HepG2 (cell line): ENCODE data around the gene MARS1. TPM values are rescaled to one million over a fixed set of nuclear protein-coding genes. Genes with fewer than 3 reads are reported as not detected.

Experiments
- BHLHE40 ChIP-seq: IDR thresholded peaks from 2 replicates; pipeline ENCODE4 v1.6.1; 2011; ENCODE audit warnings: low read length, improper control_type of control experiment
- HMGXB4 ChIP-seq, 2 experiments: sonication (generic) in 1 of 2; formaldehyde crosslinking in 1 of 2; IDR thresholded peaks; 2 replicates each; pipeline versions ENCODE4 v1.4.0 to v1.6.1; 2018 to 2020; ENCODE audit warnings: missing genetic modification reagents in 2 of 2, borderline replicate concordance in 1 of 2, low read depth in 1 of 2, mild to moderate bottlenecking in 1 of 2, missing biosample characterization in 1 of 2
- JARID2 ChIP-seq: sonication (generic); formaldehyde crosslinking; IDR thresholded peaks from 2 replicates; pipeline ENCODE4 v1.8.1; 2023; ENCODE audit warnings: missing genetic modification reagents, inconsistent platforms; ENCODE audit not compliant: insufficient replicate concordance
- JUN ChIP-seq: sonication (generic); formaldehyde crosslinking; IDR thresholded peaks from 2 replicates; pipeline ENCODE4 v1.4.0; 2020; ENCODE audit warnings: mild to moderate bottlenecking, missing genetic modification reagents
- KLF16 ChIP-seq, 2 experiments: sonication (generic) in 1 of 2; formaldehyde crosslinking in 1 of 2; IDR thresholded peaks; 2 replicates each; pipeline versions ENCODE4 v1.6.1 to v1.8.0; 2016 to 2023; ENCODE audit warnings: missing genetic modification reagents in 2 of 2, missing compliant biosample characterization in 1 of 2
- MIER2 ChIP-seq: IDR thresholded peaks from 2 replicates; pipeline ENCODE4 v1.6.1; 2016; ENCODE audit warnings: missing biosample characterization, missing genetic modification reagents
- NCOA5 ChIP-seq: sonication (generic); formaldehyde crosslinking; IDR thresholded peaks from 2 replicates; pipeline ENCODE4 v1.4.0; 2020; ENCODE audit warnings: missing genetic modification reagents
- NFYC ChIP-seq: IDR thresholded peaks from 2 replicates; pipeline ENCODE4 v1.6.1; 2016; ENCODE audit warnings: missing genetic modification reagents, missing compliant biosample characterization
- NR2F1 ChIP-seq, 2 experiments: fragments of 450-650 bp in 1 of 2; formaldehyde crosslinking in 1 of 2; IDR thresholded peaks; 2 replicates each; pipeline versions ENCODE4 v1.5.0 to v1.6.1; 2016 to 2020; ENCODE audit warnings: mild to moderate bottlenecking in 1 of 2, missing compliant biosample characterization in 1 of 2, missing genetic modification reagents in 1 of 2, moderate library complexity in 1 of 2
- RAD21 ChIP-seq: fragments of 450-650 bp; formaldehyde crosslinking; IDR thresholded peaks from 2 replicates; pipeline ENCODE4 v1.5.0; 2020; ENCODE audit warnings: mild to moderate bottlenecking
- SNAI1 ChIP-seq: sonication (generic); formaldehyde crosslinking; IDR thresholded peaks from 2 replicates; pipeline ENCODE4 v1.5.0; 2020; ENCODE audit warnings: mild to moderate bottlenecking, missing genetic modification reagents, borderline replicate concordance
- SP140L ChIP-seq: sonication (generic); formaldehyde crosslinking; IDR thresholded peaks from 2 replicates; pipeline ENCODE4 v1.4.0; 2020; ENCODE audit warnings: missing genetic modification reagents, borderline replicate concordance
- TFAP4 ChIP-seq: sonication (generic); IDR thresholded peaks from 2 replicates; pipeline ENCODE4 v1.6.1; 2016; ENCODE audit warnings: low read depth, borderline replicate concordance
- ZBTB25 ChIP-seq: IDR thresholded peaks from 2 replicates; pipeline ENCODE4 v1.6.1; 2018; ENCODE audit warnings: missing genetic modification reagents
- ZKSCAN5 ChIP-seq: sonication (generic); formaldehyde crosslinking; IDR thresholded peaks from 2 replicates; pipeline ENCODE4 v1.5.1; 2020; ENCODE audit warnings: mild to moderate bottlenecking, missing genetic modification reagents
- ZMYM4 ChIP-seq: sonication (generic); formaldehyde crosslinking; IDR thresholded peaks from 2 replicates; pipeline ENCODE4 v1.8.1; 2023; ENCODE audit warnings: mild to moderate bottlenecking, missing genetic modification reagents
- ZNF20 ChIP-seq: sonication (generic); formaldehyde crosslinking; IDR thresholded peaks from 2 replicates; pipeline ENCODE4 v1.4.0; 2020; ENCODE audit warnings: mild to moderate bottlenecking, moderate library complexity, missing genetic modification reagents
- ZNF275 ChIP-seq: sonication (generic); formaldehyde crosslinking; IDR thresholded peaks from 2 replicates; pipeline ENCODE4 v1.8.0; 2022; ENCODE audit warnings: missing genetic modification reagents, mild to moderate bottlenecking, inconsistent platforms, borderline replicate concordance
- ZNF441 ChIP-seq: sonication (generic); formaldehyde crosslinking; IDR thresholded peaks from 2 replicates; pipeline ENCODE4 v1.7.0; 2021; ENCODE audit warnings: missing genetic modification reagents, borderline replicate concordance
- ZNF503 ChIP-seq: sonication (generic); formaldehyde crosslinking; IDR thresholded peaks from 2 replicates; pipeline ENCODE4 v1.4.0; 2020; ENCODE audit warnings: missing genetic modification reagents
- ZNF879 ChIP-seq: sonication (generic); formaldehyde crosslinking; IDR thresholded peaks from 2 replicates; pipeline ENCODE4 v1.8.1; 2023; ENCODE audit warnings: missing genetic modification reagents
- ZSCAN9 ChIP-seq: IDR thresholded peaks from 2 replicates; pipeline ENCODE4 v1.6.1; 2016; ENCODE audit warnings: borderline replicate concordance
- polyA plus RNA-seq, 8 experiments: library from polyadenylated mRNA; depleted of rRNA in 3 of 8; stranded (reverse) in 7 of 8; unstranded in 1 of 8; fragments of >200 nt; fragmentation: Illumina TruSeq in 4 of 8; extraction: Trizol in 4 of 8; gene quantifications; 2 replicates each; pipeline versions ENCODE4 v1.2.1 to v1.2.3, GENCODE V29; 2011 to 2016; ENCODE audit warnings: low read depth in 4 of 8, missing spikeins in 1 of 8, mixed read lengths in 1 of 8; ENCODE audit not compliant: insufficient read depth in 1 of 8
- total RNA-seq, 5 experiments: library from RNA; depleted of rRNA; stranded (reverse); fragments of >200 nt; fragmentation: Illumina TruSeq; extraction: Trizol; gene quantifications; 2 replicates each; pipeline ENCODE4 v1.2.3, GENCODE V29; 2016; ENCODE audit warnings: low read depth in 1 of 5

The MARS1 gene
- total and polyA plus RNA-seq, 2 of the 13 experiments (the other 11 are each of a cell fraction or from before 2014, with no cell fraction given) = 115 to 181 TPM

- TF ChIP-seq ZNF879 (CRISPR knock-in tag) (no peak), ZMYM4 (CRISPR knock-in tag) (peak; percentile 92), RAD21 (CRISPR knock-in tag) (peak; percentile 24; the same call in 1 of the 2 replicates), ZBTB25 (CRISPR knock-in tag) (peak; percentile 94), ZKSCAN5 (CRISPR knock-in tag) (no peak), KLF16 (CRISPR knock-in tag; IDR thresholded peaks at IDR 0.05) (peak; percentile 75 to 88; a peak in 3 of 4 replicates), ZNF20 (CRISPR knock-in tag) (no peak), SNAI1 (no peak), BHLHE40 (peak; percentile 96), MIER2 (peak; percentile 79; the same call in 1 of the 2 replicates), ZNF503 (CRISPR knock-in tag) (peak; percentile 88), SP140L (CRISPR knock-in tag) (no peak), ZNF275 (CRISPR knock-in tag) (no peak), HMGXB4 (CRISPR knock-in tag; IDR thresholded peaks at IDR 0.05; ENCODE audit: borderline replicate concordance in 1 of 2, low read depth in 1 of 2) (peak in 1 of 2 experiments; percentile 78; a peak in 2 of 4 replicates), NFYC (CRISPR knock-in tag) (peak; percentile 26; the same call in 1 of the 2 replicates), JUN (CRISPR knock-in tag) (peak; percentile 74; the same call in 1 of the 2 replicates), JARID2 (CRISPR knock-in tag) (peak; percentile 34), TFAP4 (peak; percentile 91; the same call in 1 of the 2 replicates), NR2F1 (CRISPR knock-in tag; IDR thresholded peaks at IDR 0.05) (peak; percentile 85 to 94), NCOA5 (CRISPR knock-in tag) (no peak), ZNF441 (0 out of 2 replicates have a peak, but pooled peaks have one; percentile 27), ZSCAN9 (CRISPR knock-in tag) (peak; percentile 95)
Measured at GRCh38 chr12:57451233-57451778, 36.6 kb upstream of the MARS1 start (continued).
